Suprapubic skin (tissue), 4 donors: ENCODE results near the gene DDX47.

ENCODE experiments used
- EP300 ChIP-seq: sonication (generic); formaldehyde crosslinking; IDR thresholded peaks from one replicate; pipeline ENCODE4 v1.6.1; 2017; ENCODE audit warnings: antibody characterized with exemption
- POLR2A ChIP-seq, 2 donors: fragments of 450-650 bp; IDR thresholded peaks; one replicate each; pipeline ENCODE4 v1.6.1; 2017; ENCODE audit warnings: antibody characterized with exemption in 2 of 2, mild to moderate bottlenecking in 2 of 2, moderate library complexity in 2 of 2
- POLR2AphosphoS5 ChIP-seq, 3 donors: sonication (generic); formaldehyde crosslinking; IDR thresholded peaks; one replicate each; pipeline ENCODE4 v1.6.1; 2017; ENCODE audit warnings: antibody characterized with exemption in 3 of 3
- TF ChIP-seq, protein P1 (sequence below), 2 donors: fragments of 200-600 bp in 1 of 2; fragments of 450-650 bp in 1 of 2; sonication (generic) in 1 of 2; IDR thresholded peaks; one replicate each; pipeline ENCODE4 v1.5.1; 2016 to 2019; ENCODE audit warnings: antibody characterized with exemption in 2 of 2, mild to moderate bottlenecking in 1 of 2, moderate library complexity in 1 of 2

DNA sequence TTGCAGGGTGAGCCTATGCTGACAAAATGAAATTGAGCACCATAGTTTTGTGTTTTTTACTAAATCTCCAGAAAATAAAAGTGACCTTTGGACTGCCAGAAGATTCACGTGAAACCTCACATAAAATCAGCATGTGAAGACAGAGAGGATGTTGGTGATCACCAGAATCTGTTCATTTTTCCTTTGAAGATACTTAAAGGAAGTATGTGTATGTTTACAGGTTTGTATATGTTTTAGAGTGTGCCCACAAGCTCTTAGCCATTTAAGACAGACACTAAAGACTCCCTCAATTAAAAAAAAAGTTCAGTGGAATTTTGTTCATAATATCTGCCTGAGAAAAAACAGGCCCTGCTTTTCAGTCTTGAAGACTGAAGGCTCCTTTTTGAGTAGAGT, 25.9 kb downstream of the DDX47 start:
- TF ChIP-seq, protein P1, sequence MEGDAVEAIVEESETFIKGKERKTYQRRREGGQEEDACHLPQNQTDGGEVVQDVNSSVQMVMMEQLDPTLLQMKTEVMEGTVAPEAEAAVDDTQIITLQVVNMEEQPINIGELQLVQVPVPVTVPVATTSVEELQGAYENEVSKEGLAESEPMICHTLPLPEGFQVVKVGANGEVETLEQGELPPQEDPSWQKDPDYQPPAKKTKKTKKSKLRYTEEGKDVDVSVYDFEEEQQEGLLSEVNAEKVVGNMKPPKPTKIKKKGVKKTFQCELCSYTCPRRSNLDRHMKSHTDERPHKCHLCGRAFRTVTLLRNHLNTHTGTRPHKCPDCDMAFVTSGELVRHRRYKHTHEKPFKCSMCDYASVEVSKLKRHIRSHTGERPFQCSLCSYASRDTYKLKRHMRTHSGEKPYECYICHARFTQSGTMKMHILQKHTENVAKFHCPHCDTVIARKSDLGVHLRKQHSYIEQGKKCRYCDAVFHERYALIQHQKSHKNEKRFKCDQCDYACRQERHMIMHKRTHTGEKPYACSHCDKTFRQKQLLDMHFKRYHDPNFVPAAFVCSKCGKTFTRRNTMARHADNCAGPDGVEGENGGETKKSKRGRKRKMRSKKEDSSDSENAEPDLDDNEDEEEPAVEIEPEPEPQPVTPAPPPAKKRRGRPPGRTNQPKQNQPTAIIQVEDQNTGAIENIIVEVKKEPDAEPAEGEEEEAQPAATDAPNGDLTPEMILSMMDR (IDR thresholded peaks at IDR 0.05): no peak
- no peak for TF ChIP-seq POLR2AphosphoS5 (IDR thresholded peaks at IDR 0.05)
- no peak for TF ChIP-seq POLR2A (IDR thresholded peaks at IDR 0.05)
- no peak for TF ChIP-seq EP300
